Parathyroid adenoma (tissue), 2 donors: ENCODE measurements around the gene JDP2.

Experiments used
- H2AFZ ChIP-seq: fragments of 300-600 bp; sonication (generic); one replicate; pipeline ENCODE4 v1.7.0; 2017; ENCODE audit warnings: antibody characterized with exemption, mild to moderate bottlenecking
- H3K27ac ChIP-seq: fragments of 300-600 bp; sonication (generic); one replicate; pipeline ENCODE4 v1.7.0; 2017
- H3K27me3 ChIP-seq: fragments of 300-600 bp; sonication (generic); one replicate; pipeline ENCODE4 v1.7.0; 2017; ENCODE audit warnings: low read length; ENCODE audit not compliant: control insufficient read depth, insufficient read depth
- H3K36me3 ChIP-seq: fragments of 300-600 bp; sonication (generic); one replicate; pipeline ENCODE4 v1.7.0; 2017; ENCODE audit warnings: low read length; ENCODE audit not compliant: control insufficient read depth, insufficient read depth
- H3K4me1 ChIP-seq: fragments of 300-600 bp; sonication (generic); one replicate; pipeline ENCODE4 v1.7.0; 2017; ENCODE audit warnings: control low read depth
- H3K4me2 ChIP-seq: fragments of 300-600 bp; sonication (generic); one replicate; pipeline ENCODE4 v1.7.0; 2017; ENCODE audit warnings: low read length
- H3K4me3 ChIP-seq: fragments of 300-600 bp; sonication (generic); one replicate; pipeline ENCODE4 v1.7.0; 2017; ENCODE audit warnings: low read depth, low read length
- H3K79me2 ChIP-seq: fragments of 300-600 bp; sonication (generic); one replicate; pipeline ENCODE4 v1.7.0; 2017; ENCODE audit warnings: control low read depth
- H3K9ac ChIP-seq: fragments of 300-600 bp; sonication (generic); one replicate; pipeline ENCODE4 v1.7.0; 2017; ENCODE audit warnings: mild to moderate bottlenecking
- H3K9me3 ChIP-seq: fragments of 300-600 bp; sonication (generic); one replicate; pipeline ENCODE4 v1.7.0; 2017; ENCODE audit warnings: low read length; ENCODE audit not compliant: control insufficient read depth
- CTCF ChIP-seq: fragments of 300-600 bp; sonication (generic); IDR thresholded peaks from one replicate; pipeline ENCODE4 v1.7.0; 2017; ENCODE audit warnings: antibody characterized with exemption, mild to moderate bottlenecking
- donor health status: primary hyperparathyroidism.

The JDP2 gene

GRCh38 chr14:75391953-75392352 lies 35.9 kb upstream of the JDP2 start:
- peaks cover 26% of the 10 kb centered on the region for H3K4me1 ChIP-seq
- no peaks in the 10 kb centered on the region for H3K79me2 ChIP-seq
- TF ChIP-seq CTCF: no peak
- H2AFZ ChIP-seq: no peak overlapping the region
- H3K27me3 ChIP-seq: no peaks in the 10 kb centered on the region
- H3K4me3 ChIP-seq: no peak overlapping the region
- no peak overlapping the region for H3K27ac ChIP-seq
- no peaks in the 10 kb centered on the region for H3K36me3 ChIP-seq
- no peak overlapping the region for H3K4me2 ChIP-seq
- H3K9me3 ChIP-seq: no peaks in the 10 kb centered on the region
- no peak overlapping the region for H3K9ac ChIP-seq

GRCh38 chr14:75392686-75393641 lies 34.9 kb upstream of the JDP2 start:
- peak overlapping the region; percentile 83 for H2AFZ ChIP-seq
- H3K79me2 ChIP-seq: no peaks in the 10 kb centered on the region
- no peak overlapping the region for H3K4me2 ChIP-seq
- no peak overlapping the region for H3K4me3 ChIP-seq
- peaks cover 32% of the 10 kb centered on the region for H3K4me1 ChIP-seq
- no peaks in the 10 kb centered on the region for H3K36me3 ChIP-seq
- no peaks in the 10 kb centered on the region for H3K27me3 ChIP-seq
- no peaks in the 10 kb centered on the region for H3K9me3 ChIP-seq
- no peak overlapping the region for H3K9ac ChIP-seq
- no peak for TF ChIP-seq CTCF
- H3K27ac ChIP-seq: peak overlapping the region; percentile 45

- Histone ChIP-seq H3K4me1 (peaks cover 32% of the 10 kb centered on the region), H3K27me3 (no peaks in the 10 kb centered on the region), H3K9me3 (no peaks in the 10 kb centered on the region), H3K79me2 (no peaks in the 10 kb centered on the region), H3K27ac (no peak overlapping the region), H3K9ac (no peak overlapping the region), H3K36me3 (no peaks in the 10 kb centered on the region), H3K4me2 (no peak overlapping the region), H2AFZ (peak overlapping the region; percentile 83), H3K4me3 (no peak overlapping the region)
- TF ChIP-seq CTCF: no peak
These were observed 34.0 kb upstream of the JDP2 start for GRCh38 chr14:75393794-75394193.

- H3K27me3 ChIP-seq: no peaks in the 10 kb centered on the region
- H3K36me3 ChIP-seq: no peaks in the 10 kb centered on the region
- H3K9ac ChIP-seq: no peak overlapping the region
- no peak overlapping the region for H3K4me3 ChIP-seq
- no peak for TF ChIP-seq CTCF
- no peaks in the 10 kb centered on the region for H3K79me2 ChIP-seq
- H3K9me3 ChIP-seq: no peaks in the 10 kb centered on the region
- no peak overlapping the region for H2AFZ ChIP-seq
- H3K27ac ChIP-seq: peak overlapping the region; percentile 90
- H3K4me1 ChIP-seq: peaks cover 46% of the 10 kb centered on the region
- H3K4me2 ChIP-seq: no peak overlapping the region
These were observed 32.0 kb upstream of the JDP2 start for GRCh38 chr14:75395862-75396261.
